OCI-LY7 (cell line): ENCODE results near the gene CDCA8. TPM values are rescaled to one million over a fixed set of nuclear protein-coding genes. Genes with fewer than 3 reads are reported as not detected.

Experiments used
- BruUV-seq: library from RNA; stranded (reverse); fragments of 400-500 nt; replicated peaks from 2 replicates; lab custom pipeline; 2021; lab: Mats Ljungman, UMichigan
- CTCF ChIA-PET: fragments of 300-600 bp; sonication (Branson Sonifier 250); formaldehyde crosslinking; loops from one replicate; lab custom pipeline; 2022; ENCODE audit warnings: antibody characterized with exemption; ENCODE audit not compliant: unreplicated experiment; lab: Charles Lee
- POLR2A ChIA-PET: fragments of 300-600 bp; sonication (Branson Sonifier 250); formaldehyde crosslinking; loops from one replicate; lab custom pipeline; 2022; ENCODE audit warnings: antibody characterized with exemption; lab: Charles Lee
- DNase-seq: peaks from one replicate; pipeline ENCODE4 v3.0.0-alpha.2; 2015; ENCODE audit warnings: low spot score
- H2AFZ ChIP-seq: fragments of 200-600 bp; sonication (generic), shearing (Covaris generic); 2 replicates; pipeline ENCODE4 v1.6.1; 2014; ENCODE audit warnings: mild to moderate bottlenecking, antibody characterized with exemption, low read length, moderate library complexity
- H3K27ac ChIP-seq: fragments of 200-600 bp; sonication (generic); 2 replicates; pipeline ENCODE4 v1.5.1; 2014; ENCODE audit warnings: mixed run types, low read depth, mild to moderate bottlenecking, moderate library complexity, low read length, inconsistent platforms; ENCODE audit not compliant: poor library complexity, severe bottlenecking
- H3K36me3 ChIP-seq: fragments of 200-600 bp; sonication (generic); 2 replicates; pipeline ENCODE4 v1.6.1; 2014; ENCODE audit warnings: mild to moderate bottlenecking, antibody characterized with exemption, low read length, moderate library complexity, mixed read lengths; ENCODE audit not compliant: insufficient read depth
- H3K4me1 ChIP-seq: fragments of 200-600 bp; sonication (generic); 2 replicates; pipeline ENCODE4 v1.5.1; 2014; ENCODE audit warnings: mild to moderate bottlenecking, low read length; ENCODE audit not compliant: insufficient read depth, poor library complexity, severe bottlenecking
- H3K4me2 ChIP-seq: fragments of 200-600 bp; sonication (generic); 2 replicates; pipeline ENCODE4 v1.6.1; 2014; ENCODE audit warnings: mild to moderate bottlenecking, low read length
- H3K4me3 ChIP-seq: fragments of 200-600 bp; sonication (generic); 2 replicates; pipeline ENCODE4 v1.5.1; 2014; ENCODE audit warnings: mild to moderate bottlenecking, low read depth, low read length; ENCODE audit not compliant: poor library complexity, severe bottlenecking
- H3K79me2 ChIP-seq: fragments of 200-600 bp; sonication (generic); 2 replicates; pipeline ENCODE4 v1.6.1; 2016; ENCODE audit warnings: low read depth, mild to moderate bottlenecking, low read length, moderate library complexity, mixed read lengths; ENCODE audit not compliant: insufficient read depth
- H3K9me2 ChIP-seq: fragments of 200-600 bp; sonication (generic); 2 replicates; pipeline ENCODE4 v1.6.1; 2016; ENCODE audit warnings: mild to moderate bottlenecking, low read length, mixed read lengths; ENCODE audit not compliant: insufficient read depth
- H3K9me3 ChIP-seq: fragments of 200-600 bp; sonication (generic); 2 replicates; pipeline ENCODE4 v1.6.1; 2014; ENCODE audit warnings: mild to moderate bottlenecking, mixed run types, low read length, mixed read lengths
- H4K20me1 ChIP-seq: fragments of 200-600 bp; sonication (generic); 2 replicates; pipeline ENCODE4 v1.6.1; 2014; ENCODE audit warnings: mild to moderate bottlenecking, antibody characterized with exemption, low read length, moderate library complexity, mixed read lengths; ENCODE audit not compliant: insufficient read depth
- EZH2phosphoT487 ChIP-seq: fragments of 200-600 bp; sonication (generic); IDR thresholded peaks from 2 replicates; pipeline ENCODE4 v1.6.1; 2018; ENCODE audit warnings: low read depth, borderline replicate concordance, mild to moderate bottlenecking, mixed run types, antibody characterized with exemption, low read length, moderate library complexity, mixed read lengths
- intact Hi-C: fragments of 100-400 bp; cut with micrococcal nuclease; formaldehyde crosslinking; loops from one replicate; pipeline ENCODE4 v1.10.0; 2022; ENCODE audit not compliant: unreplicated experiment
- small RNA-seq: library from RNA; depleted of rRNA; stranded (forward); fragments of <200 nt; gene quantifications from one replicate; pipeline ENCODE3, GENCODE V24; 2014
- total RNA-seq, 2 experiments: library from RNA; depleted of rRNA in 1 of 2; stranded (reverse); fragments of >200 nt in 1 of 2; shearing (Covaris generic) in 1 of 2; gene quantifications; 2 replicates each; pipeline ENCODE4 v1.2.3, GENCODE V29; 2014 to 2022
- TF ChIP-seq, protein P1 (sequence below): fragments of 200-600 bp; sonication (generic); conservative IDR thresholded peaks from 2 replicates; pipeline ENCODE4 v1.5.1; 2014; ENCODE audit warnings: mild to moderate bottlenecking, antibody characterized with exemption, low read length, moderate library complexity, mixed read lengths

Gene CDCA8
- total RNA-seq, 2 experiments from 2014 or later = 60.0 to 111 TPM

DNA sequence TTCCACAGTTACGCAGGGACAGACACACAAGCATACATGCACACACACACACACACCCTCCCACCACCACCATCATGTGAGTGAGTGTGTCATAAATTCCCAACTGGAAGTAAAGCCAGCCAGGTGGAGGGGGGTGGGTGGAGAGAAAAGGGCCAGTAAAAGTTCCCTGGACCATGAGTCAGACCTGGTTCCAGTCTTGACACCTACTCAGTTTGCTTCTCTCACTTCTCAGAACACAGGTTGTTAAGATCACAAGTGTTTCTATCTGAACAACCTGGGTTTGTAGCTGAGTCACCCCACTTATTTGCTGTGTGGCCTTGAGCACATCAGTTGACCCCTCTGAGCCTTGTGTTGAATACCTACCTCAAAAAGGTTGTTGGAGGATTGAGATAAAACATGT is 63.0 kb downstream of the CDCA8 start:
- H3K4me1 ChIP-seq = no peaks in the 10 kb centered on the region
- no peak overlapping the region for H3K27ac ChIP-seq
- BruUV-seq = no TSS peak
- no peak overlapping the region for H3K4me2 ChIP-seq
- H3K36me3 ChIP-seq = no peaks in the 10 kb centered on the region
- no peak overlapping the region for H3K4me3 ChIP-seq
- ChIA-PET POLR2A (no interaction called here), CTCF (no interaction called here)
- TF ChIP-seq EZH2phosphoT487 = no peak
- TF ChIP-seq, protein P1, sequence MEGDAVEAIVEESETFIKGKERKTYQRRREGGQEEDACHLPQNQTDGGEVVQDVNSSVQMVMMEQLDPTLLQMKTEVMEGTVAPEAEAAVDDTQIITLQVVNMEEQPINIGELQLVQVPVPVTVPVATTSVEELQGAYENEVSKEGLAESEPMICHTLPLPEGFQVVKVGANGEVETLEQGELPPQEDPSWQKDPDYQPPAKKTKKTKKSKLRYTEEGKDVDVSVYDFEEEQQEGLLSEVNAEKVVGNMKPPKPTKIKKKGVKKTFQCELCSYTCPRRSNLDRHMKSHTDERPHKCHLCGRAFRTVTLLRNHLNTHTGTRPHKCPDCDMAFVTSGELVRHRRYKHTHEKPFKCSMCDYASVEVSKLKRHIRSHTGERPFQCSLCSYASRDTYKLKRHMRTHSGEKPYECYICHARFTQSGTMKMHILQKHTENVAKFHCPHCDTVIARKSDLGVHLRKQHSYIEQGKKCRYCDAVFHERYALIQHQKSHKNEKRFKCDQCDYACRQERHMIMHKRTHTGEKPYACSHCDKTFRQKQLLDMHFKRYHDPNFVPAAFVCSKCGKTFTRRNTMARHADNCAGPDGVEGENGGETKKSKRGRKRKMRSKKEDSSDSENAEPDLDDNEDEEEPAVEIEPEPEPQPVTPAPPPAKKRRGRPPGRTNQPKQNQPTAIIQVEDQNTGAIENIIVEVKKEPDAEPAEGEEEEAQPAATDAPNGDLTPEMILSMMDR = no peak
- no peaks in the 10 kb centered on the region for H3K9me3 ChIP-seq
- no peaks in the 10 kb centered on the region for H4K20me1 ChIP-seq
- intact Hi-C loops = no loop called here
- no peaks in the 10 kb centered on the region for H3K79me2 ChIP-seq
- H2AFZ ChIP-seq = no peak overlapping the region
- H3K9me2 ChIP-seq = no peaks in the 10 kb centered on the region
- no peak for DNase-seq

GRCh38 chr1:37755951-37756560 is 63.7 kb downstream of the CDCA8 start:
- Histone ChIP-seq H3K79me2 (no peaks in the 10 kb centered on the region), H3K4me1 (no peaks in the 10 kb centered on the region), H3K36me3 (no peaks in the 10 kb centered on the region), H3K27ac (no peak overlapping the region), H4K20me1 (no peaks in the 10 kb centered on the region), H3K4me2 (no peak overlapping the region), H2AFZ (no peak overlapping the region), H3K4me3 (no peak overlapping the region), H3K9me3 (no peaks in the 10 kb centered on the region), H3K9me2 (no peaks in the 10 kb centered on the region)
- TF ChIP-seq, protein P1 = no peak
- no peak for TF ChIP-seq EZH2phosphoT487
- ChIA-PET CTCF (interaction anchor here (0.7 kb wide), 1 partner anchor 27 kb away, joined by 3 read pairs; no protein-coding TSS in a partner anchor), POLR2A (interaction anchor here (0.5 to 0.6 kb wide), 2 partner anchors 31 to 309 kb away, joined by 4 to 5 read pairs; no protein-coding TSS in a partner anchor)
- intact Hi-C loops = no loop called here
- DNase-seq = no peak
- BruUV-seq = no TSS peak

Small RNA genes lying within 50 kb of the gene (small RNA-seq; reads per million reads assigned to genes)
- not detected for gene RF00019

Other genes with a start within 250 kb of the CDCA8 start
- gene ZC3H12A, start 217.9 kb upstream of the CDCA8 start, total RNA-seq (2014; rRNA removed; shearing (Covaris generic)) = 11.2 and 20.7 TPM in 2 replicates
- 9.8 and 11.5 TPM in 2 replicates for gene ZC3H12A, start 217.9 kb upstream of the CDCA8 start, total RNA-seq (2022)
- gene MEAF6, start 177.8 kb upstream of the CDCA8 start, total RNA-seq (2014; rRNA removed; shearing (Covaris generic)) = 74.3 and 121 TPM in 2 replicates
- gene MEAF6, start 177.8 kb upstream of the CDCA8 start, total RNA-seq (2022) = 69.8 and 73.8 TPM in 2 replicates
- gene SNIP1, start 138.2 kb upstream of the CDCA8 start, total RNA-seq (2014; rRNA removed; shearing (Covaris generic)) = 14.7 and 19.2 TPM in 2 replicates
- gene SNIP1, start 138.2 kb upstream of the CDCA8 start, total RNA-seq (2022) = 24.2 and 24.7 TPM in 2 replicates
- not detected in 2 replicates for gene DNALI1, start 135.6 kb upstream of the CDCA8 start, total RNA-seq (2014; rRNA removed; shearing (Covaris generic))
- not detected in 2 replicates for gene DNALI1, start 135.6 kb upstream of the CDCA8 start, total RNA-seq (2022)
- gene GNL2, start 96.6 kb upstream of the CDCA8 start, total RNA-seq (2014; rRNA removed; shearing (Covaris generic)) = 107 and 112 TPM in 2 replicates
- gene GNL2, start 96.6 kb upstream of the CDCA8 start, total RNA-seq (2022) = 66.8 and 72.1 TPM in 2 replicates
- not detected in 2 replicates for gene RSPO1, start 57.6 kb upstream of the CDCA8 start, total RNA-seq (2014; rRNA removed; shearing (Covaris generic))
- gene RSPO1, start 57.6 kb upstream of the CDCA8 start, total RNA-seq (2022) = not detected in 2 replicates
- not detected in 2 replicates for gene EPHA10, start 72.6 kb downstream of the CDCA8 start, total RNA-seq (2014; rRNA removed; shearing (Covaris generic))
- not detected in 2 replicates for gene EPHA10, start 72.6 kb downstream of the CDCA8 start, total RNA-seq (2022)
- 11.8 and 27.1 TPM in 2 replicates for gene MANEAL, start 101.3 kb downstream of the CDCA8 start, total RNA-seq (2014; rRNA removed; shearing (Covaris generic))
- gene MANEAL, start 101.3 kb downstream of the CDCA8 start, total RNA-seq (2022) = 18.2 and 20.0 TPM in 2 replicates
- 18.9 and 26.0 TPM in 2 replicates for gene C1orf122, start 115.3 kb downstream of the CDCA8 start, total RNA-seq (2014; rRNA removed; shearing (Covaris generic))
- gene C1orf122, start 115.3 kb downstream of the CDCA8 start, total RNA-seq (2022) = 21.4 and 29.7 TPM in 2 replicates
- 27.6 and 33.6 TPM in 2 replicates for gene YRDC, start 115.7 kb downstream of the CDCA8 start, total RNA-seq (2014; rRNA removed; shearing (Covaris generic))
- 24.4 and 28.0 TPM in 2 replicates for gene YRDC, start 115.7 kb downstream of the CDCA8 start, total RNA-seq (2022)
- gene MTF1, start 167.1 kb downstream of the CDCA8 start, total RNA-seq (2014; rRNA removed; shearing (Covaris generic)) = 1.6 and 1.8 TPM in 2 replicates
- gene MTF1, start 167.1 kb downstream of the CDCA8 start, total RNA-seq (2022) = 12.7 and 16.5 TPM in 2 replicates